DOHH2 (cell line): Measurements from ENCODE around the gene NNT.

Source experiments
- H3F3A ChIP-seq: fragments of 200-600 bp; sonication (generic), shearing (Covaris generic); 2 replicates; pipeline ENCODE4 v1.6.0; 2016; ENCODE audit warnings: antibody characterized with exemption, mild to moderate bottlenecking; ENCODE audit not compliant: control insufficient read depth, insufficient read depth
- H3K27ac ChIP-seq: fragments of 200-600 bp; sonication (generic); 2 replicates; pipeline ENCODE4 v1.5.1; 2014; ENCODE audit warnings: low read depth, mild to moderate bottlenecking, low read length, moderate library complexity
- H3K27me3 ChIP-seq: fragments of 200-600 bp; sonication (generic); 2 replicates; pipeline ENCODE4 v1.6.1; 2014; ENCODE audit warnings: mild to moderate bottlenecking, low read length, mixed read lengths; ENCODE audit not compliant: control insufficient read depth
- H3K36me3 ChIP-seq: fragments of 200-600 bp; sonication (generic); 2 replicates; pipeline ENCODE4 v1.6.1; 2014; ENCODE audit warnings: mild to moderate bottlenecking, low read length, moderate library complexity, mixed read lengths; ENCODE audit not compliant: control insufficient read depth
- H3K4me1 ChIP-seq: fragments of 200-600 bp; sonication (generic); 2 replicates; pipeline ENCODE4 v1.6.1; 2014; ENCODE audit warnings: mild to moderate bottlenecking, low read length, mixed read lengths; ENCODE audit not compliant: control insufficient read depth
- H3K4me2 ChIP-seq: fragments of 200-600 bp; sonication (generic); 2 replicates; pipeline ENCODE4 v1.6.0; 2014; ENCODE audit warnings: mild to moderate bottlenecking, low read length, moderate library complexity
- H3K4me3 ChIP-seq: fragments of 200-600 bp; sonication (generic); 2 replicates; pipeline ENCODE4 v1.5.1; 2014; ENCODE audit warnings: mild to moderate bottlenecking, low read length, mixed read lengths
- H3K79me2 ChIP-seq: fragments of 200-600 bp; sonication (generic); 2 replicates; pipeline ENCODE4 v1.6.1; 2014; ENCODE audit warnings: mild to moderate bottlenecking, low read length, mixed read lengths; ENCODE audit not compliant: control insufficient read depth
- H3K9me2 ChIP-seq: fragments of 200-600 bp; sonication (generic); replicated peaks from 2 replicates; pipeline ENCODE4 v1.6.1; 2014; ENCODE audit warnings: mild to moderate bottlenecking, low read length, mixed read lengths; ENCODE audit not compliant: control insufficient read depth
- H3K9me3 ChIP-seq: fragments of 200-600 bp; sonication (generic); 2 replicates; pipeline ENCODE4 v1.6.1; 2014; ENCODE audit warnings: antibody characterized with exemption, low read length, mixed read lengths; ENCODE audit not compliant: control insufficient read depth, insufficient read depth
- H4K20me1 ChIP-seq: fragments of 200-600 bp; sonication (generic); 2 replicates; pipeline ENCODE4 v1.6.0; 2014; ENCODE audit warnings: low read depth, mild to moderate bottlenecking, antibody characterized with exemption, low read length, moderate library complexity; ENCODE audit not compliant: control insufficient read depth, insufficient read depth
- CTCF ChIP-seq: fragments of 200-600 bp; sonication (generic); IDR thresholded peaks from one replicate; pipeline ENCODE4 v1.5.1; 2014; ENCODE audit warnings: antibody characterized with exemption, mild to moderate bottlenecking, low read depth, low read length; ENCODE audit not compliant: poor library complexity, severe bottlenecking
- EZH2phosphoT487 ChIP-seq: fragments of 200-600 bp; sonication (generic); IDR thresholded peaks from 2 replicates; pipeline ENCODE4 v1.6.1; 2017; ENCODE audit warnings: borderline replicate concordance, mild to moderate bottlenecking, antibody characterized with exemption, low read length, moderate library complexity, mixed read lengths

The NNT gene

GRCh38 chr5:43646992-43647391 is 44.0 kb downstream of the NNT start:
- no peak overlapping the region for H3K4me3 ChIP-seq
- H3K4me2 ChIP-seq = no peak overlapping the region
- no peaks in the 10 kb centered on the region for H3F3A ChIP-seq
- no peaks in the 10 kb centered on the region for H3K4me1 ChIP-seq
- no peaks in the 10 kb centered on the region for H3K9me2 ChIP-seq
- H3K79me2 ChIP-seq = no peaks in the 10 kb centered on the region
- peaks cover 39% of the 10 kb centered on the region for H3K36me3 ChIP-seq
- no peak overlapping the region for H3K27ac ChIP-seq
- TF ChIP-seq CTCF (no peak), EZH2phosphoT487 (no peak)
- H3K27me3 ChIP-seq = no peaks in the 10 kb centered on the region
- H3K9me3 ChIP-seq = no peaks in the 10 kb centered on the region
- H4K20me1 ChIP-seq = no peaks in the 10 kb centered on the region

- H3K9me3 ChIP-seq = no peaks in the 10 kb centered on the region
- no peak for TF ChIP-seq EZH2phosphoT487
- no peak for TF ChIP-seq CTCF
- no peaks in the 10 kb centered on the region for H3K79me2 ChIP-seq
- no peak overlapping the region for H3K4me3 ChIP-seq
- no peaks in the 10 kb centered on the region for H3F3A ChIP-seq
- H3K27ac ChIP-seq = no peak overlapping the region
- H4K20me1 ChIP-seq = no peaks in the 10 kb centered on the region
- no peaks in the 10 kb centered on the region for H3K4me1 ChIP-seq
- H3K36me3 ChIP-seq = peaks cover 40% of the 10 kb centered on the region
- H3K4me2 ChIP-seq = no peak overlapping the region
- H3K27me3 ChIP-seq = no peaks in the 10 kb centered on the region
- no peaks in the 10 kb centered on the region for H3K9me2 ChIP-seq
Measured at GRCh38 chr5:43647789-43648188, 44.8 kb downstream of the NNT start.

- H3K4me2 ChIP-seq = no peak overlapping the region
Measured at GRCh38 chr5:43648499-43649124, 45.6 kb downstream of the NNT start.

More at GRCh38 chr5:43648499-43649124, 45.6 kb downstream of the NNT start:
- no peaks in the 10 kb centered on the region for H3K9me2 ChIP-seq
- H3K36me3 ChIP-seq = peaks cover 48% of the 10 kb centered on the region
- H3F3A ChIP-seq = no peaks in the 10 kb centered on the region
- H3K9me3 ChIP-seq = no peaks in the 10 kb centered on the region
- no peaks in the 10 kb centered on the region for H3K27me3 ChIP-seq
- H3K79me2 ChIP-seq = no peaks in the 10 kb centered on the region
- H3K4me3 ChIP-seq = no peak overlapping the region
- no peak overlapping the region for H3K27ac ChIP-seq
- H4K20me1 ChIP-seq = no peaks in the 10 kb centered on the region
- H3K4me1 ChIP-seq = no peaks in the 10 kb centered on the region
- no peak for TF ChIP-seq EZH2phosphoT487
- no peak for TF ChIP-seq CTCF
